ENCODE data around the gene ISM1. TPM values are rescaled to one million over a fixed set of nuclear protein-coding genes. Genes with fewer than 3 reads are reported as not detected.

The ISM1 gene
- polyA plus RNA-seq, 3 donors = not detected

GRCh38 chr20:13333036-13333435, 112.0 kb downstream of the ISM1 start:
- no peaks in the 10 kb centered on the region for H3K4me1 Mint-ChIP-seq
- Histone ChIP-seq H4K20me1 (ENCODE audit: insufficient read depth, low read length) (no peaks in the 10 kb centered on the region), H3K9ac (ENCODE audit: insufficient read depth, low read length, poor library complexity, severe bottlenecking) (no peak overlapping the region), H3K79me2 (ENCODE audit: insufficient read depth, low read length) (no peaks in the 10 kb centered on the region), H3K36me3 (replicated peaks in 1 of 2; ENCODE audit: control insufficient read depth in 1 of 2, insufficient read depth in 2 of 2, low read length in 2 of 2) (no peaks in the 10 kb centered on the region), H3K4me1 (ENCODE audit: control insufficient read depth in 1 of 2, insufficient read depth in 2 of 2, low read length in 2 of 2) (no peaks in the 10 kb centered on the region), H3K27me3 (ENCODE audit: control insufficient read depth in 2 of 2, insufficient read depth in 2 of 2, low read length in 2 of 2) (no peaks in the 10 kb centered on the region), H3K4me2 (replicated peaks; ENCODE audit: extremely low read depth, low read length, poor library complexity, severe bottlenecking) (no peak overlapping the region), H2AFZ (ENCODE audit: insufficient read depth, low read depth, low read length, poor library complexity, severe bottlenecking) (no peak overlapping the region), H3K4me3 (replicated peaks in 1 of 3; ENCODE audit: low read depth in 2 of 3, low read length in 3 of 3) (no peak overlapping the region), H3K9me3 (replicated peaks in 1 of 2; ENCODE audit: control insufficient read depth in 1 of 2, insufficient read depth in 1 of 2, low read length in 2 of 2) (no peaks in the 10 kb centered on the region), H3K27ac (ENCODE audit: low read depth in 1 of 2, low read length in 2 of 2) (no peak overlapping the region)
- peaks cover 0 to 4% (median 0%) of the 10 kb centered on the region in 7 donors for H3K9me3 Mint-ChIP-seq
- DNase-seq = no peak
- no CpG with 5 or more reads among the region's 2 CpGs for WGBS (ENCODE audit: insufficient coverage)
- peak overlapping the region in 1 of 7 donors; percentile 36 for H3K27ac Mint-ChIP-seq
- no peak overlapping the region for H3K4me3 Mint-ChIP-seq
- no peaks in the 10 kb centered on the region for H3K36me3 Mint-ChIP-seq
- TF ChIP-seq CTCF (IDR thresholded peaks at IDR 0.05) = no peak
- peaks cover 0 to 2% (median 2%) of the 10 kb centered on the region in 3 donors for H3K27me3 Mint-ChIP-seq (ENCODE audit: low read depth in 3 of 3)
- intact Hi-C loops (cut with micrococcal nuclease) = no loop called here

- H3K4me2 ChIP-seq (replicated peaks; ENCODE audit: extremely low read depth, low read length, poor library complexity, severe bottlenecking) = no peak overlapping the region
- Mint-ChIP-seq H3K27ac (no peak overlapping the region), H3K4me1 (no peaks in the 10 kb centered on the region), H3K36me3 (no peaks in the 10 kb centered on the region), H3K4me3 (no peak overlapping the region), H3K27me3 (ENCODE audit: low read depth in 3 of 3) (peaks cover 0 to 2% (median 2%) of the 10 kb centered on the region in 3 donors), H3K9me3 (peaks cover 0 to 4% (median 0%) of the 10 kb centered on the region in 7 donors)
- no peak overlapping the region for H3K9ac ChIP-seq (ENCODE audit: insufficient read depth, low read length, poor library complexity, severe bottlenecking)
- TF ChIP-seq CTCF (IDR thresholded peaks at IDR 0.05) = no peak
- no peaks in the 10 kb centered on the region for H3K36me3 ChIP-seq (replicated peaks in 1 of 2; ENCODE audit: control insufficient read depth in 1 of 2, insufficient read depth in 2 of 2, low read length in 2 of 2)
- no peaks in the 10 kb centered on the region for H4K20me1 ChIP-seq (ENCODE audit: insufficient read depth, low read length)
- DNase-seq = no peak
- no peaks in the 10 kb centered on the region for H3K27me3 ChIP-seq (ENCODE audit: control insufficient read depth in 2 of 2, insufficient read depth in 2 of 2, low read length in 2 of 2)
- no peaks in the 10 kb centered on the region for H3K9me3 ChIP-seq (replicated peaks in 1 of 2; ENCODE audit: control insufficient read depth in 1 of 2, insufficient read depth in 1 of 2, low read length in 2 of 2)
- WGBS (ENCODE audit: insufficient coverage) = no CpG with 5 or more reads among the region's 3 CpGs
- no peaks in the 10 kb centered on the region for H3K79me2 ChIP-seq (ENCODE audit: insufficient read depth, low read length)
- no peaks in the 10 kb centered on the region for H3K4me1 ChIP-seq (ENCODE audit: control insufficient read depth in 1 of 2, insufficient read depth in 2 of 2, low read length in 2 of 2)
- H2AFZ ChIP-seq (ENCODE audit: insufficient read depth, low read depth, low read length, poor library complexity, severe bottlenecking) = no peak overlapping the region
- no peak overlapping the region for H3K4me3 ChIP-seq (replicated peaks in 1 of 3; ENCODE audit: low read depth in 2 of 3, low read length in 3 of 3)
- no peak overlapping the region for H3K27ac ChIP-seq (ENCODE audit: low read depth in 1 of 2, low read length in 2 of 2)
- intact Hi-C loops (cut with micrococcal nuclease) = no loop called here
These were observed 112.7 kb downstream of the ISM1 start for GRCh38 chr20:13333793-13334192.
